GM12878 (cell line): ENCODE results near the gene DKKL1. TPM values are rescaled to one million over a fixed set of nuclear protein-coding genes. Genes with fewer than 3 reads are reported as not detected.

Source experiments
- ATAC-seq: fragments of 200-7000 bp; cut with Tn5 transposase; 3 replicates; pipeline ENCODE4 v1.9.1; 2020; ENCODE audit warnings: mild to moderate bottlenecking, moderate library complexity
- BruUV-seq: library from RNA; stranded (reverse); fragments of 400-500 nt; replicated peaks from 2 replicates; lab custom pipeline; 2021; lab: Mats Ljungman, UMichigan
- CTCF ChIA-PET: fragments of 300-600 bp; sonication (Branson Sonifier 250); formaldehyde crosslinking; extraction: SDS; loops from one replicate; lab custom pipeline; 2021; ENCODE audit warnings: inconsistent platforms; lab: Yijun Ruan, JAX
- POLR2A ChIA-PET: fragments of 350-600 bp; formaldehyde crosslinking; extraction: SDS; loops from one replicate; lab custom pipeline; 2021; ENCODE audit warnings: inconsistent platforms; lab: Charles Lee
- RAD21 ChIA-PET: fragments of 300-600 bp; sonication (Branson Sonifier 250); formaldehyde crosslinking; loops from one replicate; lab custom pipeline; 2023; ENCODE audit warnings: antibody characterized with exemption; ENCODE audit not compliant: unreplicated experiment; lab: Charles Lee
- SMC1A ChIA-PET: fragments of 300-600 bp; sonication (Branson Sonifier 250); formaldehyde crosslinking; loops from one replicate; lab custom pipeline; 2023; ENCODE audit not compliant: unreplicated experiment, uncharacterized antibody; lab: Charles Lee
- DNase-seq: peaks from one replicate; pipeline ENCODE4 v3.0.0-alpha.2; 2011; ENCODE audit warnings: low read depth, low spot score
- FAIRE-seq: peaks from 3 replicates; lab custom pipeline; 2011; peaks lifted over from hg19 to GRCh38; lab: Jason Lieb, UNC
- H2AFZ ChIP-seq: 2 replicates; pipeline ENCODE4 v1.6.0; 2011; ENCODE audit warnings: low read depth, low read length, control low read depth; ENCODE audit not compliant: control insufficient read depth
- H3K27ac ChIP-seq: 2 replicates; pipeline ENCODE4 v1.5.1; 2011; ENCODE audit warnings: control low read depth; ENCODE audit not compliant: control insufficient read depth, insufficient read depth
- H3K27me3 ChIP-seq, 2 experiments: replicated peaks in 1 of 2; 2 replicates each; pipeline versions ENCODE4 v1.6.0 to v1.6.1; 2011; ENCODE audit warnings: low read length in 1 of 2; ENCODE audit not compliant: control insufficient read depth in 2 of 2, insufficient read depth in 2 of 2
- H3K36me3 ChIP-seq, 2 experiments: 2 replicates each; pipeline ENCODE4 v1.5.1; 2011; ENCODE audit warnings: low read length in 1 of 2; ENCODE audit not compliant: control insufficient read depth in 2 of 2, insufficient read depth in 2 of 2
- H3K4me1 ChIP-seq: 2 replicates; pipeline ENCODE4 v1.6.1; 2011; ENCODE audit warnings: mild to moderate bottlenecking, low read length, moderate library complexity, mixed read lengths; ENCODE audit not compliant: control insufficient read depth, insufficient read depth
- H3K4me2 ChIP-seq: 2 replicates; pipeline ENCODE4 v1.6.0; 2011; ENCODE audit warnings: control low read depth; ENCODE audit not compliant: control insufficient read depth, insufficient read depth
- H3K4me3 ChIP-seq: fragments of 200-600 bp; sonication (generic); 2 replicates; pipeline ENCODE4 v1.5.1; 2016
- H3K79me2 ChIP-seq: 2 replicates; pipeline ENCODE4 v1.6.0; 2011; ENCODE audit warnings: low read length; ENCODE audit not compliant: control insufficient read depth, insufficient read depth
- H3K9ac ChIP-seq: 2 replicates; pipeline ENCODE4 v1.8.0; 2011; ENCODE audit warnings: low read length, control low read depth, mixed read lengths; ENCODE audit not compliant: control insufficient read depth, insufficient read depth
- H3K9me3 ChIP-seq: replicated peaks from 3 replicates; pipeline ENCODE4 v1.5.1; 2011; ENCODE audit warnings: mild to moderate bottlenecking, low read length; ENCODE audit not compliant: control insufficient read depth, insufficient read depth
- H4K20me1 ChIP-seq: 2 replicates; pipeline ENCODE4 v1.6.0; 2011; ENCODE audit not compliant: control insufficient read depth, insufficient read depth
- CBFB ChIP-seq: IDR thresholded peaks from 2 replicates; pipeline ENCODE4 v1.6.1; 2016; ENCODE audit warnings: antibody characterized with exemption, low read depth
- CBX5 ChIP-seq: sonication (generic); IDR thresholded peaks from 2 replicates; pipeline ENCODE4 v1.6.1; 2016; ENCODE audit warnings: low read depth, moderate library complexity, mild to moderate bottlenecking, inconsistent platforms
- CHD4 ChIP-seq: fragments of 200-600 bp; sonication (generic); IDR thresholded peaks from 2 replicates; pipeline ENCODE4 v1.6.1; 2016; ENCODE audit warnings: mild to moderate bottlenecking
- HCFC1 ChIP-seq: fragments of 150-350 bp; IDR thresholded peaks from 2 replicates; pipeline ENCODE4 v1.6.1; 2014; ENCODE audit warnings: low read length
- IKZF2 ChIP-seq, 2 experiments: fragments of 450-650 bp; IDR thresholded peaks; 2 replicates each; pipeline ENCODE4 v1.6.1; 2017; ENCODE audit warnings: mild to moderate bottlenecking in 2 of 2, moderate library complexity in 2 of 2
- IRF4 ChIP-seq: IDR thresholded peaks from 2 replicates; pipeline ENCODE4 v1.6.1; 2011; ENCODE audit warnings: low read depth, low read length
- MEF2B ChIP-seq: fragments of 450-650 bp; IDR thresholded peaks from 2 replicates; pipeline ENCODE4 v1.6.1; 2018; ENCODE audit warnings: mild to moderate bottlenecking, moderate library complexity; ENCODE audit not compliant: partially characterized antibody, poor library complexity, severe bottlenecking
- POLR2A ChIP-seq: IDR thresholded peaks from 2 replicates; pipeline ENCODE4 v1.6.1; 2011; ENCODE audit warnings: low read depth, mild to moderate bottlenecking, low read length
- SPI1 ChIP-seq: IDR thresholded peaks from 2 replicates; pipeline ENCODE4 v1.6.1; 2011; ENCODE audit warnings: low read depth, mild to moderate bottlenecking, low read length, moderate library complexity, borderline replicate concordance; ENCODE audit not compliant: insufficient read depth
- TBL1XR1 ChIP-seq: IDR thresholded peaks from 2 replicates; pipeline ENCODE4 v1.6.1; 2012; ENCODE audit warnings: low read depth, low read length, improper control_type of control experiment
- WGBS: methylation state at CpG from one replicate; pipeline ENCODE4 v1.1.6; 2016; ENCODE audit warnings: low lambda C conversion rate; ENCODE audit not compliant: insufficient replicate concordance, insufficient coverage; ENCODE audit errors: missing lambda C conversion rate; 5-methylcytosine and 5-hydroxymethylcytosine counted together
- in situ Hi-C: fragments of 300-500 bp; cut with MboI; formaldehyde crosslinking; loops from 9 replicates; pipeline ENCODE4 v1.14.3; 2018; ENCODE audit warnings: mixed read lengths
- intact Hi-C: fragments of 100-400 bp; cut with micrococcal nuclease; formaldehyde crosslinking; loops from one replicate; pipeline ENCODE4 v1.14.2; 2022; ENCODE audit not compliant: unreplicated experiment
- polyA plus RNA-seq, 11 experiments: library from polyadenylated mRNA; depleted of rRNA in 4 of 11; unstranded in 6 of 11; stranded (reverse) in 5 of 11; fragments of >200 nt; fragmentation: Nextera tagmentation in 4 of 11; fragmentation: Illumina TruSeq in 1 of 11; extraction: Ambion mirVana in 4 of 11; extraction: Trizol in 1 of 11; gene quantifications; 1 replicate in 1 of 11; 2 replicates in 10 of 11; pipeline versions ENCODE4 v1.2.1 to v1.2.3, GENCODE V29; 2011 to 2016; ENCODE audit warnings: inconsistent platforms in 2 of 11, missing spikeins in 2 of 11, low read depth in 1 of 11
- total RNA-seq, 4 experiments: library from RNA; depleted of rRNA in 3 of 4; stranded (reverse); fragments of >200 nt in 3 of 4; fragmentation: Illumina TruSeq in 1 of 4; extraction: Trizol in 1 of 4; gene quantifications; 2 replicates each; pipeline versions ENCODE4 v1.2.1 to v1.2.3, GENCODE V29; 2013 to 2021
- TF ChIP-seq, protein P1 (sequence below): fragments of 450-650 bp; formaldehyde crosslinking; IDR thresholded peaks from 2 replicates; pipeline ENCODE4 v1.4.0; 2022; ENCODE audit warnings: mild to moderate bottlenecking, moderate library complexity

DKKL1 gene
- total and polyA plus RNA-seq, 10 of the 15 experiments (the other 5 are each of a cell fraction or from before 2014, with no cell fraction given), result not detected

DNA sequence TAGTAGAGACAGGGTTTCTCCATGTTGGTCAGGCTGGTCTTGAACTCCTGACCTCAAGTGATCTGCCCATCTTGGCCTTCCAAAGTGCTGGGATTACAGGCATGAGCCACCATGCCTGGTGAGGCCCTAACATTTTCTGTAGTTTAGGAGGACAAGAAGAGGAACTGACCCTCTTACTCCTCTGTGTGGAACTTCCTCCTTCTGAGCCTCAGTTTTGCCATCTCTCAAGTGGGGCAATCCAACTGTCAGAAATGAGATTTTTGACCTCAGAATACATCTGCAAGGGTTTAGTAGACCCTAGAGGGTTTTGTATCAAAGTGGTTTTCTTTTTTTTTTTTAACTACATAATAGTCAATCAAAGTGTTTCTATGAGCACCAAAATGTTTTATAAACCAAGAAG lies 2.4 kb downstream of the DKKL1 start:
- CTCF ChIA-PET, result interaction anchor here (2.0 kb wide), 1 partner anchor 25 kb away, joined by 5 read pairs; no protein-coding TSS in a partner anchor
- no peak for DNase-seq
- no peaks in the 10 kb centered on the region for H4K20me1 ChIP-seq
- no TSS peak for BruUV-seq
- H3K9ac ChIP-seq, result no peak overlapping the region
- no peaks in the 10 kb centered on the region for H3K79me2 ChIP-seq
- intact Hi-C loops, result no loop called here
- SMC1A ChIA-PET, result no interaction called here
- FAIRE-seq, result no peak
- ATAC-seq, result no peak
- no peak for TF ChIP-seq HCFC1
- peak; percentile 12; the same call in 1 of the 2 replicates for TF ChIP-seq SPI1
- no peak overlapping the region for H3K4me3 ChIP-seq
- peaks cover 10% of the 10 kb centered on the region; the same call in 2 of the 3 replicates for H3K9me3 ChIP-seq
- no peak overlapping the region for H2AFZ ChIP-seq
- POLR2A ChIA-PET, result interaction anchor here (0.9 to 1.7 kb wide), 2 partner anchors 11 to 12 kb away, joined by 3 to 5 read pairs; no protein-coding TSS in a partner anchor
- in situ Hi-C loops, result no loop called here
- RAD21 ChIA-PET, result no interaction called here
- H3K27me3 ChIP-seq, result peaks cover 12 to 15% of the 10 kb centered on the region in 2 experiments; a peak in 3 of 4 replicates
- no peak overlapping the region for H3K4me2 ChIP-seq
- no peak overlapping the region for H3K27ac ChIP-seq
- H3K36me3 ChIP-seq, result no peaks in the 10 kb centered on the region
- peaks cover 7% of the 10 kb centered on the region for H3K4me1 ChIP-seq

DNA sequence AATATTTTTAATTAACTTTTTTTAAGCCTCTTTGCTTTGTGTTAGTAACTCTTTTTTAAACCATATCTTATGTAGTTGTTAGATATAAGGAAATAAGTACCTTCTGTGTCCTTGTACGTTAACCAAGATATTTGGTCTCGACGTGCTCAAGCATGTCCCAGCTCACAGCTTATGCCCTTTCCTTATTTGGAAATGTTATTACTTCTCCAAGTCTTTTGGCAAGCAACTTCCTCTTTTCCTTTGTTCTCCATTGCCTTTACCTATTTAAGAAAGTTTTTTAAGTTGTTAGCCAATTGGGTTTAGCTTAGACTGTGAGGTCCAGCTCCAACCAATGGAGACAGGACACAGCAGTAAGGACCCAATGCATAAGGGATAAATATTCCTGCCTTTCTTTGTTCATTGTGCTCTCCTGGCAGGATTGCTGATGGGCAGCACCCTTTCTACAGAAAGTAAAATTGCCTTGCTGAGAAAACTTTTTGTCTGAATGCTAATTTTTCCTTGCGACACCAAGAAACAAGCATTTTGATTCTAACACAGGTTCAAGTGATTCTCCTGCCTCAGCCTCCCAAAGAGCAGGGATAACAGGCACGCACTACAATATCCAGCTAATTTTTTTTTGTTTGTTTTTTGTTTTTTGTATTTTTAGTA lies 5.2 kb downstream of the DKKL1 start:
- WGBS, result 76% methylated on average over 5 of the region's 5 CpGs
- H2AFZ ChIP-seq, result no peak overlapping the region
- FAIRE-seq (no peak), ATAC-seq (no peak), DNase-seq (no peak)
- H3K27me3 ChIP-seq, result no peaks in the 10 kb centered on the region
- H4K20me1 ChIP-seq, result no peaks in the 10 kb centered on the region
- no peak for TF ChIP-seq MEF2B
- TF ChIP-seq CBX5, result peak; percentile 58; the same call in 1 of the 2 replicates
- no peak for TF ChIP-seq POLR2A
- TF ChIP-seq IKZF2 (IDR thresholded peaks at IDR 0.05), result no peak
- no peak for TF ChIP-seq CHD4
- no peak for TF ChIP-seq TBL1XR1
- TF ChIP-seq, protein P1, sequence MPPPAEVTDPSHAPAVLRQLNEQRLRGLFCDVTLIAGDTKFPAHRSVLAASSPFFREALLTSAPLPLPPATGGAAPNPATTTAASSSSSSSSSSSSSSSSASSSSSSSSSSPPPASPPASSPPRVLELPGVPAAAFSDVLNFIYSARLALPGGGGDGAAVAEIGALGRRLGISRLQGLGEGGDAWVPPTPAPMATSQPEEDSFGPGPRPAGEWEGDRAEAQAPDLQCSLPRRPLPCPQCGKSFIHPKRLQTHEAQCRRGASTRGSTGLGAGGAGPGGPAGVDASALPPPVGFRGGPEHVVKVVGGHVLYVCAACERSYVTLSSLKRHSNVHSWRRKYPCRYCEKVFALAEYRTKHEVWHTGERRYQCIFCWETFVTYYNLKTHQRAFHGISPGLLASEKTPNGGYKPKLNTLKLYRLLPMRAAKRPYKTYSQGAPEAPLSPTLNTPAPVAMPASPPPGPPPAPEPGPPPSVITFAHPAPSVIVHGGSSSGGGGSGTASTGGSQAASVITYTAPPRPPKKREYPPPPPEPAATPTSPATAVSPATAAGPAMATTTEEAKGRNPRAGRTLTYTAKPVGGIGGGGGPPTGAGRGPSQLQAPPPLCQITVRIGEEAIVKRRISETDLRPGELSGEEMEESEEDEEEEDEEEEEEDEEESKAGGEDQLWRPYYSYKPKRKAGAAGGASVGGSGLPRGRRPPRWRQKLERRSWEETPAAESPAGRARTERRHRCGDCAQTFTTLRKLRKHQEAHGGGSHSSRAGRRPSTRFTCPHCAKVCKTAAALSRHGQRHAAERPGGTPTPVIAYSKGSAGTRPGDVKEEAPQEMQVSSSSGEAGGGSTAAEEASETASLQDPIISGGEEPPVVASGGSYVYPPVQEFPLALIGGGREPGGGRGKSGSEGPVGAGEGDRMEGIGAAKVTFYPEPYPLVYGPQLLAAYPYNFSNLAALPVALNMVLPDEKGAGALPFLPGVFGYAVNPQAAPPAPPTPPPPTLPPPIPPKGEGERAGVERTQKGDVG (CRISPR knock-in tag), result no peak
- no peak for TF ChIP-seq CBFB
- no peak for TF ChIP-seq IRF4
- intact Hi-C loops, result no loop called here
- no peak overlapping the region for H3K4me2 ChIP-seq
- RAD21 ChIA-PET, result no interaction called here
- CTCF ChIA-PET, result interaction anchor here (2.0 kb wide), 1 partner anchor 23 kb away, joined by 8 read pairs; no protein-coding TSS in a partner anchor
- POLR2A ChIA-PET, result no interaction called here
- SMC1A ChIA-PET, result interaction anchor here (0.9 to 1.3 kb wide), 4 partner anchors 8 to 66 kb away, joined by 3 to 4 read pairs (median 3); no protein-coding TSS in a partner anchor
- no peak overlapping the region for H3K4me3 ChIP-seq
- H3K9me3 ChIP-seq, result peaks cover 10% of the 10 kb centered on the region; the same call in 2 of the 3 replicates
- no peak overlapping the region for H3K27ac ChIP-seq
- no peak overlapping the region for H3K9ac ChIP-seq
- peaks cover under 1% of the 10 kb centered on the region; the same call in 1 of the 2 replicates for H3K4me1 ChIP-seq
- in situ Hi-C loops, result no loop called here
- no peaks in the 10 kb centered on the region for H3K36me3 ChIP-seq
- BruUV-seq, result no TSS peak
- no peaks in the 10 kb centered on the region for H3K79me2 ChIP-seq
